HEK293T (cell line): ENCODE measurements around the gene GRB7.

Experiments used
- ARNT ChIP-seq: fragments of 450-650 bp; IDR thresholded peaks from 2 replicates; pipeline ENCODE4 v1.6.1; 2017; ENCODE audit warnings: mild to moderate bottlenecking
- BHLHE40 ChIP-seq: fragments of 450-650 bp; IDR thresholded peaks from 2 replicates; pipeline ENCODE4 v1.6.1; 2016; ENCODE audit warnings: mild to moderate bottlenecking, moderate library complexity, borderline replicate concordance
- ELF4 ChIP-seq: fragments of 450-650 bp; IDR thresholded peaks from 2 replicates; pipeline ENCODE4 v1.6.1; 2017; ENCODE audit warnings: antibody characterized with exemption
- FOXA1 ChIP-seq: fragments of 450-650 bp; IDR thresholded peaks from 2 replicates; pipeline ENCODE4 v1.6.1; 2016; ENCODE audit warnings: mild to moderate bottlenecking
- FOXK2 ChIP-seq: fragments of 450-650 bp; IDR thresholded peaks from 2 replicates; pipeline ENCODE4 v1.6.1; 2016; ENCODE audit warnings: mild to moderate bottlenecking
- FOXM1 ChIP-seq: fragments of 450-650 bp; IDR thresholded peaks from 2 replicates; pipeline ENCODE4 v1.6.1; 2017; ENCODE audit warnings: mild to moderate bottlenecking, borderline replicate concordance
- HDGF ChIP-seq: fragments of 450-650 bp; IDR thresholded peaks from 2 replicates; pipeline ENCODE4 v1.6.1; 2017; ENCODE audit warnings: antibody characterized with exemption, borderline replicate concordance
- NFRKB ChIP-seq: fragments of 450-650 bp; IDR thresholded peaks from 2 replicates; pipeline ENCODE4 v1.6.1; 2016; ENCODE audit warnings: mild to moderate bottlenecking, moderate library complexity
- PKNOX1 ChIP-seq: fragments of 450-650 bp; IDR thresholded peaks from 2 replicates; pipeline ENCODE4 v1.6.1; 2016
- SP1 ChIP-seq: fragments of 450-650 bp; IDR thresholded peaks from 2 replicates; pipeline ENCODE4 v1.6.1; 2017
- SUZ12 ChIP-seq: fragments of 450-650 bp; IDR thresholded peaks from 2 replicates; pipeline ENCODE4 v1.6.1; 2016; ENCODE audit warnings: mild to moderate bottlenecking
- TARDBP ChIP-seq: fragments of 450-650 bp; IDR thresholded peaks from 2 replicates; pipeline ENCODE4 v1.6.1; 2016
- ZNF384 ChIP-seq: fragments of 450-650 bp; IDR thresholded peaks from 2 replicates; pipeline ENCODE4 v1.6.1; 2016

- TF ChIP-seq PKNOX1, result no peak
- no peak for TF ChIP-seq TARDBP
- TF ChIP-seq BHLHE40, result no peak
- no peak for TF ChIP-seq ARNT
- TF ChIP-seq SP1, result no peak
- TF ChIP-seq SUZ12, result no peak
- no peak for TF ChIP-seq FOXM1
- no peak for TF ChIP-seq ELF4
- no peak for TF ChIP-seq HDGF
- no peak for TF ChIP-seq NFRKB
- TF ChIP-seq ZNF384, result no peak
- TF ChIP-seq FOXA1, result no peak
- TF ChIP-seq FOXK2, result no peak
These were observed 54.9 kb downstream of the GRB7 start for GRCh38 chr17:39792526-39793221.
